Left lung (tissue), 10 donors: ENCODE results near the gene LCE1C. TPM values are rescaled to one million over a fixed set of nuclear protein-coding genes. Genes with fewer than 3 reads are reported as not detected.

Experiments used
- ATAC-seq: fragments of 200-7000 bp; cut with Tn5 transposase; one replicate; pipeline ENCODE4 v1.9.1; 2020; ENCODE audit warnings: moderate library complexity
- DNase-seq, 4 donors: peaks; one replicate each; pipeline ENCODE4 v3.0.0-alpha.2; 2013 to 2020
- H3K27ac ChIP-seq, 2 donors: fragments of 200-600 bp; sonication (generic) in 1 of 2; one replicate each; pipeline versions ENCODE4 v1.5.0 to v1.8.0; 2020 to 2021
- H3K27me3 ChIP-seq, 2 donors: fragments of 200-600 bp; sonication (generic) in 1 of 2; one replicate each; pipeline versions ENCODE4 v1.5.0 to v1.8.0; 2020 to 2021
- H3K36me3 ChIP-seq, 2 donors: fragments of 200-600 bp; sonication (generic) in 1 of 2; one replicate each; pipeline versions ENCODE4 v1.5.0 to v1.8.0; 2020 to 2021
- H3K4me1 ChIP-seq, 2 donors: fragments of 200-600 bp; one replicate each; pipeline ENCODE4 v1.8.0; 2021
- H3K4me3 ChIP-seq, 2 donors: fragments of 200-600 bp; sonication (generic) in 1 of 2; one replicate each; pipeline versions ENCODE4 v1.5.0 to v1.8.0; 2020 to 2021; ENCODE audit warnings: mild to moderate bottlenecking in 1 of 2
- H3K9me3 ChIP-seq, 2 donors: fragments of 200-600 bp; sonication (generic) in 1 of 2; one replicate each; pipeline versions ENCODE4 v1.5.0 to v1.8.0; 2020 to 2021
- CTCF ChIP-seq, 2 donors: fragments of 200-600 bp; sonication (generic) in 1 of 2; IDR thresholded peaks; one replicate each; pipeline versions ENCODE4 v1.5.0 to v1.8.0; 2021; ENCODE audit warnings: antibody characterized with exemption in 2 of 2
- intact Hi-C, 2 donors: fragments of 100-400 bp; cut with DNase I; formaldehyde crosslinking; loops; one replicate each; pipeline versions ENCODE4 v1.11.2 to v1.14.2; 2022
- polyA plus RNA-seq, 6 donors: library from polyadenylated mRNA; unstranded; fragments of 120-200 nt; gene quantifications; one replicate each; pipeline ENCODE4 v1.2.1, GENCODE V29; 2013; ENCODE audit not compliant: insufficient read length in 6 of 6
- total RNA-seq, 2 donors: library from RNA; stranded (reverse); fragmentation: NEBNext Ultra II Directional; extraction: Animal tissue kit (Norgen Biotek cat#: 25700); gene quantifications; one replicate each; pipeline ENCODE4 v1.2.1, GENCODE V29; 2021
- donor health status: DM: no; HTN: yes; CAD: no.
- donor health status: DM: no; HTN: no; CAD: no.

The LCE1C gene
- total and polyA plus RNA-seq, 8 donors = not detected

GRCh38 chr1:152824964-152825363 lies 18.5 kb upstream of the LCE1C start:
- no peaks in the 10 kb centered on the region for H3K36me3 ChIP-seq
- no peak for ATAC-seq

GRCh38 chr1:152823294-152823693 lies 16.8 kb upstream of the LCE1C start:
- Histone ChIP-seq H3K9me3 (no peaks in the 10 kb centered on the region), H3K4me1 (no peaks in the 10 kb centered on the region), H3K36me3 (no peaks in the 10 kb centered on the region), H3K27me3 (peaks cover 0 to 7% of the 10 kb centered on the region in 2 donors), H3K27ac (no peak overlapping the region), H3K4me3 (no peak overlapping the region)
- no peak for ATAC-seq
- no peak for TF ChIP-seq CTCF (IDR thresholded peaks at IDR 0.05)
- intact Hi-C loops = no loop called here
- DNase-seq = peak in 1 of 4 donors; percentile 11

More at GRCh38 chr1:152824964-152825363, 18.5 kb upstream of the LCE1C start:
- intact Hi-C loops = no loop called here
- no peak overlapping the region for H3K27ac ChIP-seq
- no peak for DNase-seq
- H3K27me3 ChIP-seq = peaks cover 0 to 14% of the 10 kb centered on the region in 2 donors
- H3K9me3 ChIP-seq = no peaks in the 10 kb centered on the region
- H3K4me3 ChIP-seq = no peak overlapping the region
- TF ChIP-seq CTCF (IDR thresholded peaks at IDR 0.05) = no peak
- no peaks in the 10 kb centered on the region for H3K4me1 ChIP-seq

- no peak for TF ChIP-seq CTCF (IDR thresholded peaks at IDR 0.05)
- no peak overlapping the region for H3K4me3 ChIP-seq
- DNase-seq = no peak
- no peaks in the 10 kb centered on the region for H3K36me3 ChIP-seq
- no peaks in the 10 kb centered on the region for H3K9me3 ChIP-seq
- H3K27ac ChIP-seq = no peak overlapping the region
- intact Hi-C loops = no loop called here
- H3K27me3 ChIP-seq = no peaks in the 10 kb centered on the region
- no peaks in the 10 kb centered on the region for H3K4me1 ChIP-seq
- no peak for ATAC-seq
Measured at GRCh38 chr1:152817309-152817708, 10.9 kb upstream of the LCE1C start.

GRCh38 chr1:152811671-152812070 lies 5.2 kb upstream of the LCE1C start, which contains the start of gene LCE1B:
TSS of gene LCE1B (plus strand) at chr1:152811971. CDS start at chr1:152812447, 476 bp downstream.
- ATAC-seq (no peak), DNase-seq (no peak)
- no peaks in the 10 kb centered on the region for H3K4me1 ChIP-seq
- H3K36me3 ChIP-seq = no peaks in the 10 kb centered on the region
- H3K4me3 ChIP-seq = no peak within 1 kb of the TSS
- no peak for TF ChIP-seq CTCF (IDR thresholded peaks at IDR 0.05)
- no peaks in the 10 kb centered on the region for H3K9me3 ChIP-seq
- no peak within 1 kb of the TSS for H3K27ac ChIP-seq
- no peaks in the 10 kb centered on the region for H3K27me3 ChIP-seq
- intact Hi-C loops = no loop called here

GRCh38 chr1:152811050-152811449 lies 4.6 kb upstream of the LCE1C start:
- Histone ChIP-seq H3K27me3 (no peaks in the 10 kb centered on the region), H3K27ac (no peak overlapping the region), H3K9me3 (no peaks in the 10 kb centered on the region), H3K4me3 (no peak overlapping the region), H3K4me1 (no peaks in the 10 kb centered on the region), H3K36me3 (no peaks in the 10 kb centered on the region)
- DNase-seq = no peak
- no peak for ATAC-seq
- intact Hi-C loops = no loop called here
- TF ChIP-seq CTCF (IDR thresholded peaks at IDR 0.05) = no peak
